ENCODE data around the gene RBM23. TPM values are rescaled to one million over a fixed set of nuclear protein-coding genes. Genes with fewer than 3 reads are reported as not detected.

RBM23 gene
- total and polyA plus RNA-seq, 2 of the 8 experiments (the other 6 are each of a cell fraction or from before 2014, with no cell fraction given): 41.2 to 43.3 TPM

GRCh38 chr14:22907429-22907828 is 11.5 kb downstream of the RBM23 start:
- Histone ChIP-seq H3K79me2 (ENCODE audit: control insufficient read depth in 1 of 2, insufficient read depth in 2 of 2, low read length in 2 of 2) (peaks cover 2 to 11% of the 10 kb centered on the region in 2 experiments; a peak in 2 of 4 replicates), H2AK5ac (ENCODE audit: low read depth, low read length) (no peak overlapping the region), H2BK12ac (ENCODE audit: low read depth, low read length) (no peak overlapping the region), H3K27ac (ENCODE audit: low read depth, low read length) (no peak overlapping the region), H3K4ac (replicated peaks; ENCODE audit: insufficient read length, low read depth, low read length) (no peak overlapping the region), H2BK15ac (ENCODE audit: low read length) (no peak overlapping the region), H3K4me2 (ENCODE audit: insufficient read depth in 1 of 2, low read depth in 2 of 2, low read length in 2 of 2) (no peak overlapping the region), H3K18ac (ENCODE audit: extremely low read depth, low read length) (no peak overlapping the region), H4K91ac (replicated peaks; ENCODE audit: insufficient read length, low read length) (no peak overlapping the region), H2BK20ac (ENCODE audit: low read length) (no peak overlapping the region), H2BK5ac (ENCODE audit: low read depth, low read length) (no peak overlapping the region), H3K56ac (replicated peaks; ENCODE audit: insufficient read length, low read depth, low read length) (no peak overlapping the region), H3K9ac (replicated peaks in 1 of 4; ENCODE audit: extremely low read depth in 1 of 4, low read depth in 3 of 4, low read length in 3 of 4) (no peak overlapping the region), H2BK120ac (replicated peaks; ENCODE audit: low read depth, low read length) (no peak overlapping the region), H4K8ac (ENCODE audit: extremely low read depth, insufficient read depth, low read length) (no peak overlapping the region), H4K5ac (ENCODE audit: insufficient read length, low read depth, low read length) (no peak overlapping the region), H3K23me2 (ENCODE audit: low read depth, low read length) (no peaks in the 10 kb centered on the region), H3K9me3 (ENCODE audit: insufficient read depth in 2 of 2, low read depth in 1 of 2, low read length in 1 of 2) (no peaks in the 10 kb centered on the region), H3K23ac (ENCODE audit: insufficient read length) (no peak overlapping the region), H3K14ac (ENCODE audit: insufficient read length) (no peak overlapping the region), H2AFZ (ENCODE audit: low read length) (no peak overlapping the region), H3K4me1 (replicated peaks in 1 of 4; ENCODE audit: control insufficient read depth in 3 of 4, insufficient read depth in 4 of 4, low read length in 3 of 4) (no peaks in the 10 kb centered on the region), H3K79me1 (ENCODE audit: low read depth, low read length) (no peaks in the 10 kb centered on the region; the same call in 1 of the 2 replicates), H3K36me3 (ENCODE audit: control insufficient read depth in 2 of 4, insufficient read depth in 4 of 4, low read length in 3 of 4) (peaks cover 23 to 59% (median 41%) of the 10 kb centered on the region in 4 experiments), H3K4me3 (ENCODE audit: extremely low read depth in 1 of 4, insufficient read depth in 2 of 4, low read depth in 3 of 4, low read length in 4 of 4) (no peak overlapping the region), H4K20me1 (replicated peaks in 1 of 2; ENCODE audit: control insufficient read depth in 1 of 2, insufficient read depth in 2 of 2, low read length in 2 of 2) (peaks cover 0 to 5% of the 10 kb centered on the region in 2 experiments), H3K27me3 (replicated peaks in 1 of 4; ENCODE audit: control insufficient read depth in 3 of 4, extremely low read depth in 1 of 4, insufficient read depth in 3 of 4, low read length in 3 of 4) (no peaks in the 10 kb centered on the region)
- TF ChIP-seq TAF1 (IDR thresholded peaks at IDR 0.05; ENCODE audit: low read depth, low read length) (no peak), POU5F1 (IDR thresholded peaks at IDR 0.05; ENCODE audit: low read depth, low read length) (no peak), HDAC2 (IDR thresholded peaks at IDR 0.05; ENCODE audit: borderline replicate concordance in 1 of 2, low read depth in 2 of 2, low read length in 2 of 2) (no peak), SP2 (IDR thresholded peaks at IDR 0.05; ENCODE audit: low read length) (no peak), NRF1 (IDR thresholded peaks at IDR 0.05; ENCODE audit: low read depth, low read length) (no peak), BCL11A (IDR thresholded peaks at IDR 0.05; ENCODE audit: low read depth in 2 of 2, low read length in 2 of 2) (no peak), ATF2 (IDR thresholded peaks at IDR 0.05; ENCODE audit: low read length) (no peak)
- CTCF ChIA-PET (ENCODE audit: partially characterized antibody): interaction anchor here (0.6 to 0.8 kb wide), 3 partner anchors 23 to 530 kb away, joined by 3 to 5 read pairs (median 4); no protein-coding TSS in a partner anchor
- 95% methylated on average over 3 of the region's 3 CpGs; no CpG with 5 or more reads in 1 of the 2 experiments for WGBS, 2 experiments (ENCODE audit: extremely low coverage in 1 of 2, insufficient coverage in 1 of 2, insufficient read length in 1 of 2, insufficient replicate concordance in 2 of 2, low coverage in 1 of 2, low lambda C conversion rate in 2 of 2, missing lambda C conversion rate in 1 of 2)
- POLR2A ChIA-PET (ENCODE audit: partially characterized antibody): interaction anchor here (1.3 kb wide), 1 partner anchor 11 kb away, joined by 8 read pairs; the partner anchor contains the start of gene RBM23
- DNase-seq (ENCODE audit: low read depth in 1 of 2, low spot score in 2 of 2): no peak
- no peak for FAIRE-seq
